NK-92 (cell line): Measurements from ENCODE around the gene PPM1H.
"Not testable (repeated sequence)": the region's sequence is repeated elsewhere in the genome, so short reads cannot be mapped to it uniquely, and the experiment has no call there.

Source experiments
- DNase-seq: peaks from one replicate; lab custom pipeline; 2025; ENCODE audit not compliant: unreplicated experiment; lab: John Stamatoyannopoulos, UW

The PPM1H gene

GRCh38 chr12:62910549-62911169, 24.3 kb downstream of the PPM1H start:
- DNase-seq = no peak

- DNase-seq = no peak
These were observed 25.6 kb downstream of the PPM1H start for GRCh38 chr12:62909340-62909739.

DNA sequence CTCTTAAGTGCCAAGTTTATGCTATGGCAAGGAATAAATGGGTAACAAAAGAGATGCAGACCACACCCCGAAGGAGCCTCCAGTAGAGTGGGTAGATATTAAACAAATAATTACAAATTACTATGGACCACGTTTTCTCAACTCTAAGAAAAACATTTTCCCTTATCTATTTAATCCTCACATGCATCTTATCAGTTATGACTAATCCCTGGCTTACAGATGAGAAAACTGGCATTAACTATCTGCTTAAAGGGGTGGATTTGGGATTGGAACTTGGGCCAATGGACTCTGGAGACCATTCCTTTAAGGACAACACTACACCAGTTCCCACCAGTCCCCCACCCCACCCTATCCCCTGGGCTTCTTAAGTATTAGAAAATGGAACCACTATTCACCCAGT, 26.3 kb downstream of the PPM1H start:
- no peak for DNase-seq

- DNase-seq = no peak
These were observed 27.4 kb downstream of the PPM1H start for GRCh38 chr12:62907561-62907960.

DNA sequence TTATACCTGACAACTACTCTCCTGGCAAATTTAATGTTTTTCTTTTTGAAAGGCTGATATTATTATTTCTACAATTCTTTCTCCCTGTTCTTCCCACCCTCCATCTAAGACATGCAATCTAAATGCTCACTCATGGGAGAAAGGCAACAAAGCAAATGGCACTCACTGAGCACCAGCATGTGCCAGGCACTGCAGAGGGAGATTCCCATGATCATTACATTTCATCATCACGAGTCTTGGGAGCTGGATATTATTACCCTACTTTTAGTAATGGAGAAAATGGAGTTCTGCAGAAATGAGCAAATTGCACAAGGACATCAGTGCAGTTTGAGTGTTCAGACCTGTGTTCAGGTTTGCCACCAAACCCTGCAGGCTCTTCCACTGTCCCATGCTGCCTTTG, 27.9 kb downstream of the PPM1H start:
- no peak for DNase-seq

DNA sequence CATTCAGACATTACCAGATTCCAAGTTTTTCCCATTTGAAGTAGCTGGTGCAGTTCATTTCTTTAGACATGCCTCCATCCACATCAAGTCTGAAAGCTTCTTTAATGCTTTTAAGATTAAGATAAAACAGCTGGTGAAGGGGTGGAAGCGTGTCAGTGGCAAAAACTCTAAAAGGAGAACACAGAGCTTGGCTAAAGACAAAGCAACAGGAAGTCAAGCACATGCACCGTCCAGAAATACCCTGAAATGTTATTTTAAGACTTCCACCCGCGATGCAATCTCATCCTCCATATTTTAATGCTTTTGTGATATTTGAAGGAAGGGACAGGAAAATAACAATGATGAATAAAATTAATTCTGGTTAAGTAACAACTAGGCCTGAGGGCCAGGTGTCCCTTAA, 31.8 kb downstream of the PPM1H start:
- DNase-seq = no peak

DNA sequence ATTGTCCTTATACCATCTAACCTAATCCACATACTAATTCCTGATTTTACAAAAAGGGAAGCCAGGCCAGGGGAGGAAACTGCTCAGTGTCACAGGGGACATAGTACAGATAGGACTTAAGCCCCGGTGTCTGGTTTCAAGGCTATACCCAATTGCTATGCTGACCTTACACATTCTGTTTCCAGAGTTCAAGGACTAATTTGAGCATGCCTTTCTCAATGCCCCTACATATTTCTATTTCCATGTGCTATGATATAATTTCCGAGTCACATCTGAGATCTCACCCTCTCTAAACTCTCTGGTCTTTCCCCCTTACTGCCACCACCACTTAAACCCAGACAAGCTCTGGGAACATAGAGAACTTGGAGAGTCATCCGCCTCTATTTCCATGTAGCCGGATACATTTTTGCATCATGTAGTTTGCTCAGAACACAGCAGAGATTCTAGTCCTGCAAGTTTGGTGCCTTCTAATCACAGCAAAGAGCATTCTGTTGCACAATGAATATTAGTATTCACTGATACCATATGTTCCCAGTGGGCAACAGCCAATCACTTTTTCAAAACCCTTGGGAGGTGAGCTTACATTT, 34.2 kb downstream of the PPM1H start:
- DNase-seq = no peak

GRCh38 chr12:62899568-62900390, 35.2 kb downstream of the PPM1H start:
- DNase-seq = no peak

GRCh38 chr12:62898526-62898925, 36.4 kb downstream of the PPM1H start:
- no peak for DNase-seq

DNA sequence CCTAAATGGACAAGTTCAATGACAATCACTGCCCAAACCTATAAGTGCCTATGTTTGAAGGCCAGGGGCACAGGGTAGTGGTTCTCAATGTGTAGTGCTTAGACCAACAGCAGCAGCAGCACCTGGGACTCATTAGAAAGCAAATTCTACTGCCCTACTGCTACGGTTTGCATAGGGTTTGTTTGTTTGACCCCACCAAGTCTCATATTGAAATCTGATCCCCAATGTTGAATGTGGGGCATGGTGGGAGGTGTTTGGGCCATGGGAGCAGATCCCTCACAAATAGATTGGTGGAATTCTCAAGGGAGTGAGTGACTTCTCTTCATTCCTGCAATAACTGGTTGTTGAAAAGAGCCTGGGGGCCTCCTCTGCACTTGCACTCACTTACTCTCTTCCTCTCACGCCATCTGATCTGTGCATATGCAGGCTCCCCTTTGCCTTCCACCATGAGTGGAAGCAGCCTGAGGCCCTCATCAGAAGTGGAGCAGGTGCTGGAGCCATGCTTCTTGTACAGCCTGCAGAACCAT, 39.5 kb downstream of the PPM1H start:
- DNase-seq = no peak

DNA sequence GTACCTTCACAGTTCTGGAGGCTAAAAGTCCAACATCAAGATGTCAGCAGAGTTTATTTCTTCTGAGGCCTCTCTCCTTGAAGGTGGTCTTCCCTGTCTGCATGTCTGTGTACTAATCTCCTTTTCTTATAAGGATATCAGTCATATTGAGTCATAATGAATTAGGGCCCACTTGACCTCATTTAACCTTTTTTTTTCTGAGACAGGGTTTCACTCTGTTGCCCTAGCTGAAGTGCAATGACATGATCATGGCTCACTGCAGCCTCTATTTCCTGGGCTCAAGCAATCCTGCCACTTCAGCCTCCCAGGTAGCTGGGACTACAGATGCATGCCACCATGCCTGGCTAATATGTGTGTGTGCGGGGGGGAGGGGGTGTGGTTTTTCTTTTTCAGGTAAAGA, 41.7 kb downstream of the PPM1H start:
- DNase-seq = no peak

GRCh38 chr12:62891805-62892549, 43.0 kb downstream of the PPM1H start:
- no peak for DNase-seq

DNA sequence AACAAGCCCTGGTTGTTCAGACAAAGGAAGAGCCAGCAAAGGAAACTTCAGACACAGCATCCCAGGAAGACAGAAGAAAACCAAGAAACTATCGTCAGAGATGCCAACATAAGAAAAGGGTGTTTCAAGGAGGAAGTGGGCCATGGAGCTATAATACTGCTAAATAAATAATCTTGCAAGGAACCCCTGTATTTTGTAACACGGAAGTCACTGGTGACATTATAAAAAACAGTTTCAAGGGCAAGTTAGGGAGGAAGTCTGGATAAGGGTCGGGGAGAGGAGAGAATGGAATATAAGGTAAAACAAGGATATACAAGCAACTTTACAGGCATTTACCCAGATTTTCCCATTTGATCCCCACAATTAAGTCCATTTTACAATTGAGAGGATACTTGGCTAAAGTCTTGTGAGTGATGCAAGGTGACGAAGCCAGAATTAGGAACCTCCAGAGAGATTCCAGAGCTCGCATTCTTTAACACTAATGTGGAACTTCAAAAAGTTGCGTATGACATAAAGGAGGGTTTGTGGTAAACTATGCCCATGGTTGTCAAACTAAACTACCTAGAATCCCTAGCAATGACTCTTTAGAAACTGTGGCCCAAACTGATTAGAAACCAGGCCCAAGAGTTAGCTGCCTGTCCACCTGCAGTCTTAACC, 46.4 kb downstream of the PPM1H start:
- no peak for DNase-seq

DNA sequence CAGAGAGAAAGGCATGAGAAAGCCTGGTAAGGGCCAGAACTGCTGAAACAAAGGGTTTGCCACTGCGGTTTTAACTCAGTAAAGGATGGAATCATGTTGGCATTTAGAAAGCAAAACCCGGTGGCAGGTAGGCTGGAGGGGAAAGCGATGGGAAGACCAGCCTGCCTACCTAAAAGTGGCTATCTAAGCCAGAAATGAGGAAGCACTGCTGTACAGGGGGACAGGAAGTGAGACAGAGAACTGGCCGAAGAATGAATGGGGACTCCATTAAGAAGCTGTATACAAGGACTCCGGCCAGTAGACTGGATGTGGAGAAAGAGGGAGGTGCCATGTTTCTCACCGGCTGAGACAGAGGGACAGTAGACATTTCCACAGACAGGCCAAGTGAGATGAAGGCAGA, 48.2 kb downstream of the PPM1H start:
- no peak for DNase-seq

GRCh38 chr12:62885242-62885641, 49.7 kb downstream of the PPM1H start:
- no peak for DNase-seq

- DNase-seq = not testable (repeated sequence)
These were observed 50.1 kb downstream of the PPM1H start for GRCh38 chr12:62884832-62885231.

- DNase-seq = no peak
These were observed 52.3 kb downstream of the PPM1H start for GRCh38 chr12:62882696-62883095.

GRCh38 chr12:62882140-62882539, 52.8 kb downstream of the PPM1H start:
- no peak for DNase-seq

GRCh38 chr12:62879691-62880090, 55.3 kb downstream of the PPM1H start:
- DNase-seq = no peak

DNA sequence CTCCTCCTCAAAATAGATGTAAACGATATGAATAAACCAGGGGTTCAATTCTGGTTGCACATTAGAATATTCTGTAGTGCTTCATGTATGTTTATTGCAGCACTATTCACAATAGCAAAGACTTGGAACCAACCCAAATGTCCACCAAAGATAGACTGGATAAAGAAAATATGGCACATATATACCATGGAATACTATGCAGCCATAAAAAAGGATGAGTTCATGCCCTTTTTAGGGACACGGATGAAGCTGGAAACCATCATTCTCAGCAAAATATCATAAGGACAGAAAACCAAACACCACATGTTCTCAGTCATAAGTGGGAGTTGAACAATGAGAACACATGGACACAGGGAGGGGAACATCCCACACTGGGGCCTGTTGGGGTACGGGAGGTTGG, 55.7 kb downstream of the PPM1H start:
- DNase-seq = not testable (repeated sequence)

DNA sequence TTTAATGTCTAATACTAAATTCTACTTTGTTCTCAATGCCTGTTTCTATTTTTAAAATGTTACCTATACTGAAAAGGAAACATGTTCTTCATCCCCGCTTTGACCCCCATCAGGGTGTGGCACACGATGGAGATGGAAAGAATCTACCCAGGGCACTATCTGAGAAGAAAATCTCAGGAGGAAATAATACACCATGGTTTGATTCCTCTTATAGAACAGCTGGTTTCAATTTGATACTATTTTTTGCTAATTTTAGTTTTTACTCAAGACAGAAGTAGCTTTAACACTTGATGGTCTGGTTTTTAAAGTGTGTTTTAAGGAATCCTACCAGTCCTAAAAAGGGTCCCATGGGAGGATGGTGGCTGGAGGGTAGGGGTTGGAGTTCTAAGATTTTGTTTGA, 56.7 kb downstream of the PPM1H start:
- no peak for DNase-seq
